Measurements from ENCODE around the gene MYCN.
A peak's percentile ranks its signal among the peaks of the same experiment; 100 is the strongest.

The MYCN gene

GRCh38 chr2:15940661-15941480 is 521 bp downstream of the MYCN start:
- TF ChIP-seq CTCF (IDR thresholded peaks at IDR 0.05; ENCODE audit: borderline replicate concordance, control extremely low read depth, extremely low read depth, insufficient read depth, missing control alignments), result no peak
- in situ Hi-C loops (cut with MboI; ENCODE audit: low sequenced_read_pairs, unreplicated experiment), result no loop called here
- DNase-seq (ENCODE audit: low spot score), result peak; percentile 40

DNA sequence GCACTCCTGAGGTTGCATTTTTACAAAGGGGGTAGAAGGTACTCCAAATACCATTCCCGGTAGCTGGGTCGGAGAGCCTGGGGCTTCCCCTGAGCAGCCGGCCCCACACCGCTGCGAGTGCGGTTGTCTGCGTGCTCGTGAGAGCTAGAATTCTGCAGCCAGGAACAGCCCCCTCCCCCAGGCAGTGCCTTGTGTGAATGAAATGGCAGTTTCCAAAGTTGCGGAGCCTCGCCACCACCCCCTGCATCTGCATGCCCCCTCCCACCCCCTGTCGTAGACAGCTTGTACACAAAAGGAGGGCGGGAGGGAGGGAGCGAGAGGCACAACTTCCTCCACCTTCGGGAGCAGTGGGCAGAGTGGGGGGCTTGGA is 1.1 kb downstream of the MYCN start:
- no peak for TF ChIP-seq CTCF (IDR thresholded peaks at IDR 0.05; ENCODE audit: borderline replicate concordance, control extremely low read depth, extremely low read depth, insufficient read depth, missing control alignments)
- DNase-seq (ENCODE audit: low spot score), result peak; percentile 31
- in situ Hi-C loops (cut with MboI; ENCODE audit: low sequenced_read_pairs, unreplicated experiment), result no loop called here

DNA sequence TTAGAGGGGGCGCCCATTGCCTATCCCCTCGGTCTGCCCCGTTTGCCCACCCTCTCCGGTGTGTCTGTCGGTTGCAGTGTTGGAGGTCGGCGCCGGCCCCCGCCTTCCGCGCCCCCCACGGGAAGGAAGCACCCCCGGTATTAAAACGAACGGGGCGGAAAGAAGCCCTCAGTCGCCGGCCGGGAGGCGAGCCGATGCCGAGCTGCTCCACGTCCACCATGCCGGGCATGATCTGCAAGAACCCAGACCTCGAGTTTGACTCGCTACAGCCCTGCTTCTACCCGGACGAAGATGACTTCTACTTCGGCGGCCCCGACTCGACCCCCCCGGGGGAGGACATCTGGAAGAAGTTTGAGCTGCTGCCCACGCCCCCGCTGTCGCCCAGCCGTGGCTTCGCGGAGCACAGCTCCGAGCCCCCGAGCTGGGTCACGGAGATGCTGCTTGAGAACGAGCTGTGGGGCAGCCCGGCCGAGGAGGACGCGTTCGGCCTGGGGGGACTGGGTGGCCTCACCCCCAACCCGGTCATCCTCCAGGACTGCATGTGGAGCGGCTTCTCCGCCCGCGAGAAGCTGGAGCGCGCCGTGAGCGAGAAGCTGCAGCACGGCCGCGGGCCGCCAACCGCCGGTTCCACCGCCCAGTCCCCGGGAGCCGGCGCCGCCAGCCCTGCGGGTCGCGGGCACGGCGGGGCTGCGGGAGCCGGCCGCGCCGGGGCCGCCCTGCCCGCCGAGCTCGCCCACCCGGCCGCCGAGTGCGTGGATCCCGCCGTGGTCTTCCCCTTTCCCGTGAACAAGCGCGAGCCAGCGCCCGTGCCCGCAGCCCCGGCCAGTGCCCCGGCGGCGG is 1.7 kb downstream of the MYCN start:
- peak; percentile 44 for DNase-seq (ENCODE audit: low spot score)
- TF ChIP-seq CTCF (IDR thresholded peaks at IDR 0.05; ENCODE audit: borderline replicate concordance, control extremely low read depth, extremely low read depth, insufficient read depth, missing control alignments), result no peak
- in situ Hi-C loops (cut with MboI; ENCODE audit: low sequenced_read_pairs, unreplicated experiment), result no loop called here

GRCh38 chr2:15942711-15943345 is 2.5 kb downstream of the MYCN start:
- DNase-seq (ENCODE audit: low spot score), result peak; percentile 43
- in situ Hi-C loops (cut with MboI; ENCODE audit: low sequenced_read_pairs, unreplicated experiment), result no loop called here
- TF ChIP-seq CTCF (IDR thresholded peaks at IDR 0.05; ENCODE audit: borderline replicate concordance, control extremely low read depth, extremely low read depth, insufficient read depth, missing control alignments), result no peak

- DNase-seq (ENCODE audit: low spot score), result peak; percentile 36
- no peak for TF ChIP-seq CTCF (IDR thresholded peaks at IDR 0.05; ENCODE audit: borderline replicate concordance, control extremely low read depth, extremely low read depth, insufficient read depth, missing control alignments)
- in situ Hi-C loops (cut with MboI; ENCODE audit: low sequenced_read_pairs, unreplicated experiment), result no loop called here
These were observed 3.3 kb downstream of the MYCN start for GRCh38 chr2:15943378-15944280.

All from GM13976 (cell line).